Measurements from ENCODE around the gene PLSCR1. TPM values are rescaled to one million over a fixed set of nuclear protein-coding genes. Genes with fewer than 3 reads are reported as not detected.
"Not testable (repeated sequence)": the region's sequence is repeated elsewhere in the genome, so short reads cannot be mapped to it uniquely, and the experiment has no call there.

PLSCR1 gene
- total RNA-seq, 3 donors from 2014 or later, result 119 to 264 (median 180) TPM

DNA sequence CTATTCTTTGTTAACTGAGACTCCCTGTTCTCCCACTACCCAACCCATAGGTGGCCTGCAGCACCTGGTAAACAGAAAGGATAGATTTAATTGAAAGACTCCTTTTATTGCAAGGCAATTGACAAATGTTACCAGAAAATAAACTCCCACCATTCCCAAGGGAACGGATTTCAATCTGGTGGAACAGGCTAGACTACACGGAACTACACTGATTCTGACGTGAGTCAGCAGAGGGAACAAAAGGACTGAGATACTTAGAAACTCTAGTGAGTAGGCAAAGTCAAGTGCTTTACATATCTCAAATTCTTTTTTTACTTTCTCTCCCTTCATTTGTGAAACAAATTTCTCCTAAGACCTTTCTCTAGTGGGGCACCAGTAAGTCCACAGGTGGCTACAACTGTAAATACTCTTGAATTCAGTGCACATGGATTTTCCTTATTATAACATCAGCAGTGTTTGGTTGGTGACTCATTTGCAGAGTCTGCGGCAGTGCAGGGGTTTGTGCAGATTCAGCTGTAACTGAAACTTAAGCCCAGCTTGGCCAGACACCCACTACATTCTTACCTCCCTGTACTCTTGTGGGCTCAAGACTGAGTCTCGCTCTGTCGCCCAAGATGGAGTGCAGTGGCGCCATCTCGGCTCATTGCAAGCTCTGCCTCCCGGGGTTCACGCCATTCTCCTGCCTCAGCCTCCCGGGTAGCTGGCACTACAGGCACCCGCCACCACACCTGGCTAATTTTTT, 40.8 kb downstream of the PLSCR1 start:
- no peak overlapping the region for H3K4me3 ChIP-seq
- TF ChIP-seq, protein P1, sequence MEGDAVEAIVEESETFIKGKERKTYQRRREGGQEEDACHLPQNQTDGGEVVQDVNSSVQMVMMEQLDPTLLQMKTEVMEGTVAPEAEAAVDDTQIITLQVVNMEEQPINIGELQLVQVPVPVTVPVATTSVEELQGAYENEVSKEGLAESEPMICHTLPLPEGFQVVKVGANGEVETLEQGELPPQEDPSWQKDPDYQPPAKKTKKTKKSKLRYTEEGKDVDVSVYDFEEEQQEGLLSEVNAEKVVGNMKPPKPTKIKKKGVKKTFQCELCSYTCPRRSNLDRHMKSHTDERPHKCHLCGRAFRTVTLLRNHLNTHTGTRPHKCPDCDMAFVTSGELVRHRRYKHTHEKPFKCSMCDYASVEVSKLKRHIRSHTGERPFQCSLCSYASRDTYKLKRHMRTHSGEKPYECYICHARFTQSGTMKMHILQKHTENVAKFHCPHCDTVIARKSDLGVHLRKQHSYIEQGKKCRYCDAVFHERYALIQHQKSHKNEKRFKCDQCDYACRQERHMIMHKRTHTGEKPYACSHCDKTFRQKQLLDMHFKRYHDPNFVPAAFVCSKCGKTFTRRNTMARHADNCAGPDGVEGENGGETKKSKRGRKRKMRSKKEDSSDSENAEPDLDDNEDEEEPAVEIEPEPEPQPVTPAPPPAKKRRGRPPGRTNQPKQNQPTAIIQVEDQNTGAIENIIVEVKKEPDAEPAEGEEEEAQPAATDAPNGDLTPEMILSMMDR (IDR thresholded peaks at IDR 0.05), result no peak
- H3K4me1 ChIP-seq (ENCODE audit: low read depth), result peaks cover 26% of the 10 kb centered on the region
- intact Hi-C loops (cut with DNase I, micrococcal nuclease), result no loop called here
- no peaks in the 10 kb centered on the region for H3K36me3 ChIP-seq (ENCODE audit: low read depth)
- H3K9me3 ChIP-seq, result no peaks in the 10 kb centered on the region
- DNase-seq, result peak; percentile 47 to 64 (median 53)
- ATAC-seq, result peak; percentile 73

DNA sequence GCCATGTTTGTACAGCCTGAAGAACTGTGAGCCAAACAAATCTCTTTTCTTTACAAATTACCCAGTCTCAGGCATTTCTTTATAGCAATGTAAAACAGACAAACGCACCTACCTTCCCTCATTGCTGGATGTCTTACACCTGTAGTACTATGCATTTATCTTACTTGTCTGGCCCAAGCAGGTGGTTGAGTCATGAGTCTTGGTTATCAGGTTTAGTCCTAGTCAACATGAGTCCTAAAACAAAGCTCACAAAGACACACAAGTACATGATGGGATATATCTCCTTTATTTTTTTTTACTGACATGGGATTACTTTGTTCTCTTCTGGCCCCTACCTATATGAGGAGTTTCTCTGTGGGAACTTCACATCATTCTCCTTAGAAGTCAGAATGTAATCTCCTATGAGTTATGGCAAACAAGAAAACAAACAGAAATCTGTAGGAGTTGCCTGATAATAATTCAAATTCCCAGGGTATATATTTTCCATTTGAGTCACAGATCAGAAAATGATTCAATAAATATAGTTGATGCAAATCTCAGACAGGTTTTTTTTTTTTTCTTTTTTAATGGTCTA, 41.4 kb downstream of the PLSCR1 start:
- TF ChIP-seq, protein P1 (IDR thresholded peaks at IDR 0.05), result no peak
- no peak overlapping the region for H3K4me3 ChIP-seq
- H3K4me1 ChIP-seq (ENCODE audit: low read depth), result peaks cover 29% of the 10 kb centered on the region
- DNase-seq, result no peak
- no peaks in the 10 kb centered on the region for H3K9me3 ChIP-seq
- peak; percentile 26 for ATAC-seq
- intact Hi-C loops (cut with DNase I, micrococcal nuclease), result no loop called here
- no peaks in the 10 kb centered on the region for H3K36me3 ChIP-seq (ENCODE audit: low read depth)

DNA sequence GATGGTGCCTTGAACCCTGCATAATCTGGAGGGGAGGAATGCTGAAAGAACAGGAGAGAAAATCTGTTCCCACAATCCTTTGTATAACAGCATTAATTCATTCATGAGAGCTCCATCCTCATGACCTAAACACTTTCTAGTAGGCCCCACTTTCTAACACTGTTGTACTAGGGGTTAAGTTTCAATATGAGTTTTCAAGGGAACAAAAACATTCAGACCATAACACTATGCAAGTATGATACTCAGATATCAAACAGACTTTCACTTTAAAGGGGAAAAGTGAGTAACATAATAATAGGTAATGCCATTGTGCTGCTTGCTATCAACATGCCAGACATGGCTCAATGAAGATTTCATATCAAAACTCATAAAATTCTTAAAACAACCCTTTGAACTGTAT, 42.7 kb downstream of the PLSCR1 start:
- no peaks in the 10 kb centered on the region for H3K9me3 ChIP-seq
- H3K36me3 ChIP-seq (ENCODE audit: low read depth), result no peaks in the 10 kb centered on the region
- peaks cover 24% of the 10 kb centered on the region for H3K4me1 ChIP-seq (ENCODE audit: low read depth)
- intact Hi-C loops (cut with DNase I, micrococcal nuclease), result no loop called here
- no peak for ATAC-seq
- H3K4me3 ChIP-seq, result no peak overlapping the region
- no peak for DNase-seq
- TF ChIP-seq, protein P1 (IDR thresholded peaks at IDR 0.05), result no peak

DNA sequence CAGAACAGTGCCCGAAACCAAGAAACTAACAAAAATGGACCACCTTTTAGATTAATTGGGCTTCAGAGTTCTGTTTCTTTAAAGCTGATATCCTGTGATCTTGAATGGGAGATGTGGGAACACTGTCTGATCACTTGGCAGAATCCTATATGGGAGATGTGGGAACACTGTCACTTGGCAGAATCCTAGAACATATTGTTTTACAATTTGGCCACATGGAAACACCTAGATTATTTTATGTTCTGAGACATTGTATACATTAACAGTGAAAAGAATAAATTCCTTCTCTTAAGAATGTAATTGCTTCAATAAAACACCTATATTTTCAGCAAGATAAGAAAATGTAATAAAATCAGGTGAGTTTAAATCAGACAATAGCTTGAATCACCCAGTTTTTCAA, 44.7 kb downstream of the PLSCR1 start:
- no peak overlapping the region for H3K4me3 ChIP-seq
- no peaks in the 10 kb centered on the region for H3K9me3 ChIP-seq
- DNase-seq, result no peak
- H3K36me3 ChIP-seq (ENCODE audit: low read depth), result no peaks in the 10 kb centered on the region
- intact Hi-C loops (cut with DNase I, micrococcal nuclease), result no loop called here
- H3K4me1 ChIP-seq (ENCODE audit: low read depth), result peaks cover 26% of the 10 kb centered on the region
- peak; percentile 74 for ATAC-seq
- TF ChIP-seq, protein P1 (IDR thresholded peaks at IDR 0.05), result no peak

DNA sequence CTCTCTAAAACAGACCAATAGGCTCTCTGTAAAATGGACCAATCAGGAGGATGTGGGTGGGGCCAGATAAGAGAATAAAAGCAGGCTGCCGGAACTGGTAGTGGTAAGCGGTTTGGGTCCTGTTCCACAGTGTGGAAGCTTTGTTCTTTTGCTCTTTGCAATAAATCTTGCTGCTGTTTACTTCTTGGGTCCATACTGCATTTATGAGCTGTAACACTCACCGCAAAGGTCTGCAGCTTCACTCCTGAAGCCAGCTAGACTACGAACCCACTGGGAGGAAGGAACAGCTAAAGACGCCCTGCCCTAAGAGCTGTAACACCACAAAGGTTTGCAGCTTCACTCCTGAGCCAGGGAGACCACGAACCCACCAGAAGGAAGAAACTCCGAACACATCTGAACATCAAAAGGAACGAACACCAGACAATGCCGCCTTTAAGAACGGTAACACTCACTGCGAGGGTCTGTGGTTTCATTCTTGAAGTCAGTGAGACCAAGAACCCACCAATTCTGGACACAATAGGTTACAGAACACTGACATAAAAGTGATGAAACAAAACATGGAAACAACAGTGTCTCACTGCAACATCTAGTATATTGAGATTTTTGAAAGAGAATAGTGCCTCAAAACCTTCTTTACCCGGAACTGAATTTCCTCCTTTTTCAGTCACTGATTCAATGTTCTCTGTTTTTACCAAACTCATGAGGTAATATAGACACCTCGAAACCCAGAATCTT, 46.2 kb downstream of the PLSCR1 start:
- Histone ChIP-seq H3K4me1 (ENCODE audit: low read depth) (peaks cover 18% of the 10 kb centered on the region), H3K9me3 (no peaks in the 10 kb centered on the region), H3K4me3 (no peak overlapping the region), H3K36me3 (ENCODE audit: low read depth) (no peaks in the 10 kb centered on the region)
- TF ChIP-seq, protein P1 (IDR thresholded peaks at IDR 0.05), result no peak
- DNase-seq (peak in 1 of 3 donors; percentile 31), ATAC-seq (peak; percentile 21)
- intact Hi-C loops (cut with DNase I, micrococcal nuclease), result no loop called here

DNA sequence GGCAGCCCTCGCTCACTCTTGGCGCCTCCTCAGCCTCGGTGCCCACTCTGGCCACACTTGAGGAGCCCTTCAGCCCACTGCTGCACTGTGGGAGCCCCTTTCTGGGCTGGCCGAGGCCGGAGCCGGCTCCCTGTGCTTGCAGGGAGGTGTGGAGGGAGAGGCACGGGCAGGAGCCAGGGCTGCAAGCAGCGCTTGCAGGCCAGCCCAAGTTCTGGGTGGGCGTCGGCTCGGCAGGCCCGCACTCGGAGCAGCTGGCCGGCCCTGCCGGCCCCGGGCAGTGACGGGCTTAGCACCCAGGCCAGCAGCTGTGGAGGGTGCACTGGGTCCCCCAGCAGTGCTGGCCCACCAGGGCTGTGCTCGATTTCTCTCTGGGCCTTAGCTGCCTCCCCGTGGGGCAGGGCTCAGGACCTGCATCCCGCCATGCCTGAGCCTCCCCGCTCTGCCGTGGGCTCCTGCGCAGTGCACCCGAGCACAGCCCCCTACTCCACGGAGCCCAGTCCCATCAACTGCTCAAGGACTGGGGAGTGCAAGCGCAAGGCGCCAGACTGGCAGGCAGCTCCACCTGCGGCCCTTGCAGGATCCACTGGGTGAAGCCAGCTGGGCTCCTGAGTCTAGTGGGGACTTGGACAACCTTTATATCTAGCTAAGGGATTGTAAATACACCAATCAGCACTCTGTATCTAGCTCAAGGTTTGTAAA, 47.1 kb downstream of the PLSCR1 start:
- peaks cover 17% of the 10 kb centered on the region for H3K4me1 ChIP-seq (ENCODE audit: low read depth)
- ATAC-seq; intact Hi-C loops (cut with DNase I, micrococcal nuclease); H3K36me3 ChIP-seq (ENCODE audit: low read depth); H3K9me3 ChIP-seq; H3K4me3 ChIP-seq: not testable (repeated sequence)
- DNase-seq, result peak in 2 of 3 donors; percentile 33 to 53

Data from mucosa of descending colon (tissue), 3 donors.